T-helper 9 cell (primary cell): ENCODE data around the gene PTPRD.

ENCODE experiments used
- DNase-seq: peaks from one replicate; pipeline ENCODE4 v3.0.0-alpha.2; 2020

Gene PTPRD

DNA sequence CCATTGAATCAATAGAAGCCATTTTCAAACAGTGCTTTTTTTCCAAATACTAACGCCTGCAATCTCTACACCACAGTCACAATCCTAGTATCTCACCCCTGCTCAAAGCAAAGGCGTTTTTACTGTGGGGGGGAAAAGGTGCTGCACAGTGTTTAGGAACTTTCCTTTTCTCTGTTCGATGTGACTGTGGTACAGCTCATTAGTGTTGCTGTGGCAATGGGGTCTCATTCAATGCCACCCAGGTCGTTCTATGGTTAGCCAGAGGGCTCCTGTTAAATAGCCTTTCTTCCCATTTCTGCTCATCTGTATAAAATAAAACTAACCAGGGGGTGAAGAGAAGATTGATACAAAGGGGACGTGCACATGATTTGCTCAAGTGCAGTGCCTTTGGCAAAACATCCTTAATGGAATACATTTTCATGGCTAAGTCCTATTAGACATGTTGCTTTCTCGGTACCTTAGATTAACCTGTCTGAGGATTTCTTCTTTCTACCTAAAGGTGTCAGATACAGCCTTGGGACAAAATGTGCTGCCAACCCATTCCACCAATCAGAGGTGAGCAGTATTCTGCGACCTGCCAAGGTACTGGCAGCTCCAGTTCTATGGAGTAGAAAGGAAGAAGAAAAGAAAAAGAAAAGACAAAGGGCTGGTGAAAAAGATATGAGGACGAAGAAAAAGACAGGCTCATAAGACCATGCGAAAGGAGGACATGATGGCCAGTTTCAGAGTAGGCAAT lies 2161.8 kb downstream of the PTPRD start:
- DNase-seq, result no peak

DNA sequence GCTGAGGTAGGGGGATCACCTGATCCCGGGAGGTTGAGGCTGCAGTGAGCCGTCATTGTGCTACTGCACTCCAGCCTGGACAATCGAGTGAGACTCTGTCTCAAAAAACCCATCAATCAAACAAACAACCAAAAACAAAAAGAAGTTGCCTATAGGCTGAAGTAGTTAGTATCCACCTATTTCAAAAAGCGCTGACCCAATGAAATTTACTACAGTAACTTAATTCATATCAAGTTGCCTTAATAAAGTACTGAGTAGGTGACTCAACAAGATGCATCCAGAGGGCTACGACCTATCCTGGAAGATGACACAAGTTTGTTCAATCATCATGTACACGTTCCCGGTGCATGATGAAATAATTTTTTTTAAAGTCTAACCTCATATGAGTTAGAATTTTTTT lies 2164.6 kb downstream of the PTPRD start:
- no peak for DNase-seq

DNA sequence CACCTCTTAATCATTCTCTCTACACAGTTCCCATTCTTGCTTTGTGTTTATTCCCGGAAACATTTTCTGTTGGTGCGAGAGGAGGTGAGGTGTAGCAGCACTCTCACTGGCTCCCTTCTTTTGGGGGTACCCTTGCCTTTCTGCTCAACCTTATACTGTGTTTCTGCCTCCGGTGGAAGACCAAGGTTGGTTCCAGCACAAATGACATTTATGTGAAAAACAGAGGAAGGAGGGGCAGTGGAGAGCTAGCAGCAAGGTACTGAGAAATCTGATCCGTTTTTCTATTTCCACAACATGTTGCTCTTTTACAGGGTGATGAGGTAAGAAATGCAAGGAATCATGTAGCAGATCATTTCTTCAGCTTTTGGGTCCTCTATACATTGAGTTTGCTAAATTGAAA lies 2165.2 kb downstream of the PTPRD start:
- no peak for DNase-seq

DNA sequence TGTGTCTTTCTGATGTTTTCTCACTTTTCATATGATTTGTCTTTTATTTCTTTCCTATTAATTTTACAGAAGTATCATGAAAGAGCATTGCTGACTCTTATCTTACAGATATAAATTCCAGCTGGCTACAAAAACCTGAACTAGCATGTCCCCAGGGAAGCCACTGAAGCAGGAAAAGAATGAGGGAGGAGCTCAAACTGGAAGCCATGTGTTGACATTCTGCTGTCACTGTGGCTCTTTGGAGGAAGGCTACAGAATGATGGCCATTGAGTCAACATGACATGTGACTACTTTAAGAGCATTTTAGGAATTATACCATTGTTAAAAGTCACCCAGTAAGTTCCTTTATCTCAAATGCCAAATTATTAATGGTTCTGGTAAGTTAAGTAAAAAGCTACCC lies 2174.9 kb downstream of the PTPRD start:
- DNase-seq, result no peak

DNA sequence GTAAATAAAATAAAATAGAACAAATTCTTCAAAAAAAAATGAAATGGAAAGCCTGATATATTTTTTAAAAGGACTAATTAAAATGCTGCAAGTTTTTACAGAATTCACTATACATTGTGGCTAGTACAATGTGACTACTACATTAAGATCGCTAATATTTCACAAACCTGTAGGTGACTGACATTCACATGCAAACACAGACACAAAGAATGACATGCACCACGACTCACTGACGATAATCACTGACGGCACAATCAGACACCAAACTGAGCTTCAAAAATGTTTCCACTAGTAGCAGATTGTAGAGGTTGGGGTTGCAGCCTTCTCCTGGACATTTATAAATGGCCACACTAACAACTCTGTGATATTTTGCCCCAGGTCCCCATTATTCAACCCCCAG lies 2175.5 kb downstream of the PTPRD start:
- no peak for DNase-seq

DNA sequence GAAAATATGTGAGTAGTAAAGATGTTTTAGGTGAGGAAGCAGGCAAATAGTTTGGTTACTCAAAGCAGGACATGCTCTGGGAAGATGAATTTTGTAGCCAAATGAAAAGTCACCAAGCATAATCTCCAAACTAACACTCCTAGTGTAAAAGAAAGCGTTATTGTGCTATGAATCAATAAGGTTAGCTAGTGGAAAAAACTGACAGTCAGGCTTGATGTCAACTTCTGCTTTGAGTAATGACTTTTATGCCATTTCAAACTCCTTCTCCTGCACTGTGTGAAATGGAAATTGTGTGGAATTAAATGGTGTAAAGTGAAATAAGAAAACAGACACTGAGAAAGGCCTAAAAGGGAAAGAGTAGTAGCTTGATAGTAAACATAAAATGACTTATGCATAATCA lies 2176.0 kb downstream of the PTPRD start:
- no peak for DNase-seq

DNA sequence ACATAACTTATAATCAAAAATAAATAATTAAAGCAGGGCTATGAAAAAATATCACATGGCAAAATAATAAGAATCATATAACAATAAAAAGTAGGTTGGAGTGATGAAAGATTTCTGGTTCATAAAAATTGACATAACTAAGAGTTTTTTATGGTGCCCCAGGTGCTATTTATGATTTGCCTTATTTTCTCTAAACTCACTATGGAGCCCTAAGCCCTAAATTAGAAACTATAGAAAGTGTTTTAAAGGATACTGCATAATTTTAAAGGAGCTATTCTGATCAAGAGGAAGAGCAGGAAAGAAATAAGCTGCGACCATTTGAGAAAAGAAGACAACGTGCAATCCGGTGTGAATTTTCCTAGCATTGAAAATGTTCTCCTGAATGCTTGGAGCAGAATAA lies 2178.2 kb downstream of the PTPRD start:
- no peak for DNase-seq

DNA sequence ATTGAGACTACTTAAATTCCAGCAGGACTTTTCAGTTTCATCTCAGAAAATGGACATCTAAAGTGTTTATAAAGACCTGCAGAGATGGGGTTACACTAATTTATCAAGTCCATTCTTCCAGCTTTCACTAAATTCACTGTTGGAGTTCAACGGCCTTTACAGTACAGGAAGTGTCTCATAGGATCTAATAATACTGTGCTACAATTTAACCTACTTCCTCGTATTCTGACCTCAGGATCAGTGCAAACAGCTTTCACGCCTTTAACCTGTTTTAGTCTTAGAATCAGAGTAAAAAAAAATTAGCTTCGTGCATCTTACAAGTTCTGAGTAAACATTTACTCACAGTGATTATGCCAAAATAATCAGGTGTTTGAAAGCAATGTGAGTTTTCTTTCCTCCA lies 2180.6 kb downstream of the PTPRD start:
- no peak for DNase-seq

DNA sequence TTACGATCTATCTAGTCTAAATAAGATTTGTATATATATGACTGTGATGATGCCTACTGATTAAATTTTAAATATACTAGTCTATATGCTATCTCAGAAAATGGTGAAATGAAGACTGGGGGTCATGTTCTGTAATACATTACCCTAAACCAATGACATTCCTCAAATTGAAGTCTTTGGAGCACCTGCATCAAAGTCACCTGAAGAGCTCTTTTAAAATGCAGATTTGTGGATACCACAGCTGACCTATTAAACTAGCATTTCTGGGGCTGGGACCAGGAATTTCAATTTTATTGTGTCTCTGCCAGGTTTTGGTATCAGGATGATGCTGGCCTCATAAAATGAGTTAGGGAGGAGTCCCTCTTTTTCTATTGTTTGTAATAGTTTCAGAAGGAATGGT lies 2181.3 kb downstream of the PTPRD start:
- DNase-seq, result no peak

DNA sequence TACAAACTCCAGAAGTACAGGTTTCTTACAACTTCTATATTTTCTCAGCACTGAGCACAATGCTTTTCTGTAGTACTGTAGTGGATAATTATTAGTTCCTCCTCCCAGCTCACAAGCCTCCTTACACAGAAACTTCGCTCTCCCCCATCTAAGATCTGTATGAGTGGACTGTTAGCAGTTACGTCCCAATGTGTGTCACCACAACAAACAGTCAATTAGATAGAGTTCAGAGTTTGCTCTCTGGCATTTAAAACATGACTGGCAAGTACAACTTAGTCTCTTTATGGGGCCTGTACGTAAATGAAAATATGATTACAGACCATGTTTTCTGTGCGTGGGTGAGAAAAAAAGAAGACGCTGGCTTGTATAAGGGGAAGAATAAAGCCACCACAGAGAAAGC lies 2181.9 kb downstream of the PTPRD start:
- no peak for DNase-seq

DNA sequence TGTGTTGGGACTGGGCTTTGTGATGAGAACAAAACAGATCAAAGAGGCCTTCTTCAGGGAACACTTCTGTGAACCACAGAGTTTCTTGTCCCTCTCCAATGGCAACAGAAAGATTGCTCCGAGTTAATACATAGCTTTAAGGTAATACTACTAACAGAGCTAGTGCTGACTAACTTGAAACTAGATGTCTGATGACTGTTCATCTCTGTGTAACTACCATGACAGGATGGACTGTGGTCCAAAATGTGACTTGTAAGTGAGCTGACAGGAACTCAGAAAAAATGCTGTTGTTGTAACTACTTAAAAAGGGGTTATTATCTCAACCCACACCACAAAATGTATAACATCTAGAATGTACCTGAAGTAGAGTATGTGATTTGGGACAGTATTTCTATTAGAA lies 2183.0 kb downstream of the PTPRD start:
- DNase-seq, result no peak

DNA sequence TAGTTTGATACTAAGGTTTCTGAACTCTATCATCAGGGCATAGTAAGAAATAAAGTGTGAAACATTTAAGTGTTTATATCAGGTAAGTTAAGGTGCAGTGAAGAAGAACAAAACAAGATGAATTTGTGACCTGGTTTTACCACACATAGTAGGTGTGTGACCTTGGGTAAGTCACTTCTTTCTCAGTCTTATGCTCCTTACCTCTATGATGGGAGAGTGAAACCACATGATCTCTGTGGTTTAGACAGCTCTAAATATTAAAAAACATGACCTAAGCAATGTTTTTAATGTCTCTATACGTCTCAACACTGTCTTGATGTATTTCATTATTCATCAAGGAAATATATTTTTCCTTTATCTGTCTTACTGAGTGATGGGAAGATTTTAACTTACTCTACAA lies 2183.6 kb downstream of the PTPRD start:
- no peak for DNase-seq

DNA sequence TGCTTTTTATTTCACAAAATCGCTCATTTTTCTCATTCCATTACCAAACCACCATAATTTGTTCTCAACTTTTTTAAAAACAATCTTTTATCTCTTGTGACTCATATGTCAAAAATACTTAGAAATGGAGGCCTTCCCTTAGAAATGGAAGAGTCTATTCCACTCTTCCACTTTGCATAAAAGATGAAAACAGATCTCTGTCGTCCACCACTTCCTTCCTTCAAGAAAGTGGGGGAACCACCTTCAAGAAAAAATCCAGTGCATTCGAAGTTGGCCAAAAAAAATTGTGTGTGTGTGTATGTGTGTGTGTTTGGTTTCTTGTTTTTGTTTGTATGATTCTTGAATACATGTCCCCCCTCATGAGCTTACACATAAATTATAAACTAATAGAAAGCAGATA lies 2184.4 kb downstream of the PTPRD start:
- DNase-seq, result no peak

DNA sequence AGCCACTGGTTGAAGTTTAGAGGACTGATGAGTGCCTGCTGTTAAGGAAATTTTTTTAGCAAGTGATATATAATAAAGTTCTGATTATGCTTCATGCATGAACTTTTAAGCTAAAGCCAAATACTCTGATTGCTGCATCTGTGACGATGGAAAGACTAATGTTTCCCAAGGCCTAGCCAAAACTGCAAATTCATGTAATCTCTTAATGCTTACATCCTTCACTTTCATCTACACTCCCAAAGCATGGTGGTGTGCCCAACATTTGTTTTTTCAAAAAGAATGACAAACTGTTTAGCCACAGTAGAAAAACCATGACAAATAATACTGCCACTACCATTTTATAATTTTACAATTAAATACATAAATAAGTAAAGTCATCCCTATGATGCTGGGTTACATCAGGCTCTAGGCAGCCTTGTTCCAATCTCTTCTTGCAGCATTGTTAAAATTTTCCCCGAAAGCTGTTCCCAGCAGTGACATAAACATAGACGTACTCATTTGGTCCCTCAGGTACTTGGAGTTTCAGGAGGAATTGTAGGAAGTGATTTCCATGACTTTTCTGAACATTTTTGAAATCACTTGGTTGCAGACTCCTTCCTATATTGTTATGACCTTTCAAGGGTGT lies 2187.9 kb downstream of the PTPRD start:
- DNase-seq, result no peak

DNA sequence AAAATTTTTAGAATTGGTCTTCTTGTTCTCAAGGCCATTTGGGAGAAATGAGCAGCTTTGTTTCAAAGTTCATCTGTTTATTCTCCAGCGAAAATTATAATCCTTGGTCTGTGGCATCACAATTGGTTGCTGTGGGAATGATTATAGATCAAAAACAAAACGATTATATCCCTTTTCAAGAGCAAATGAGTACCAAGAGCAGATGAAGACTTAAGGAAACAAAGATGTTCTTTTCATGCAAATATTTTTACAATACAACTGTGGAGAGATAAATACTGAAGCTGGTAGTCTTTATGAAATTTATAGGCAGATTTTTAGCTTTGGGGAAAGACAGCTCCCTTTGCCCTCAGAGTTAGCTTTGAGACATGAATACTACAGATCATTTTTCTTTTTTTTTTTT lies 2192.4 kb downstream of the PTPRD start:
- no peak for DNase-seq

DNA sequence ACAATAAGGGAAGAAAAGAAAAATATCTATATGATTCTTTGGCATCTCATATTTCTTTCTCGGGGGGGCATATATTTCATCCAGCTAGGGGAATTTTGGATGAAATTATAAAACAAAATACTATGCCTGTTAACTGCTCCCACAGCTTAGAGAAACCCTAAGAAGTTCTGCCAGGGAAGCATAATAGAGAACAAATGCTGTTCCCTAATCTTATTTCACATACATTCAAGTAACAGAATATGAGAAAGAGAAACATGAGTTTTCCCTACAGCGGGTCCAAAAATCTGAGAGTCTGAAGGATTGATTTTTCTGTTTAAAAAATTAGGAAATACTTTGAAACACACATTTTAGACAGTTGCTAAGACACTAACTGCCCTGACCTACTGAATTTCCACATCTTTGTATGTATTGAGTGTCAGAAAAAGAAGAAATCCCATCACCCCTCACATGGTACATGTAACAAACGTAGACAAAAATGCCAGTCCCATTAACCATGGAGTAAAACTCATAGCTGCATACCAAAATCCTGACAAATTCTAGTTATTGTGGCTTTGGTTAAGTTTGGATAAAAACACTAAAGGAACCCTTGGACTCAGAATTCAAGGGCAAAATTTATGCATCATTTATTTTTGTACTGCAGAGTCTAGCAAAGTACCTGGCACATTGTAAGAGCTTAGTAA lies 2193.1 kb downstream of the PTPRD start:
- no peak for DNase-seq

DNA sequence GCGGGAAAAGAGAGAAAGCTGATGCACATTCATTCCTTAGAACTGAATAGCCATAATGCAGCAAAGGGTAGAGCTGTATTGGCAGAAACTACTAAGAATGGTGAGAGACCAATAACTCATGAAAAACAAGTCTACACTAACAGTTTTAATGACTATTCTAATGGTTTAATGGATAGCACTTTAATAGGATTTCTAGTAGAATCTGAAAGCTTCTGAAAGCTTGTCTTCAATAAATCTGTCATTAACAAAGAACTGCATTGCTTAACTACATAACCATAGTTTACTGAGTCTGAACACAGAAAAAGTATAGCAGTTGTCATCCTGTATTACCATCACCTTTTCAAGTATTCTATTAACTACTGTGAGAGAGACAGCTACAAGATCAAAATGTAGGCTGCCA lies 2195.5 kb downstream of the PTPRD start:
- DNase-seq, result no peak

DNA sequence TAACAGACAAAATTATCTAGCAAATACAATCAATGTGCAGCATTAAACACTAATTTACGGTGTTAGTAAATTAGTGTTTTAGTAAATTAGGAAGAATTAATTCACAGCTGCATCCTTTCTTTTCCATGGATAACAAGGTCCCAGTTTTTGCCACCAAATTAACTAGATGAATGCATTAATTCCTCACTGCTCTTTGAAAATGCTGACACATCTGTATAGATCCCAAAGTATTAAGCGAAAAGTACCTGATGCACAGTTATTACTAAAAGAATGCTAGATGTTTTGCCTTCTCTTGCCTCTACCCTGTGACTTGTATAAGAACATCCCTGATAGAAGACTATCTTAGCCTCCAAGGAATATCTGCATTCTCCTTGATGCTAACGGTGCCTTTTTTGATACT lies 2200.5 kb downstream of the PTPRD start:
- no peak for DNase-seq

DNA sequence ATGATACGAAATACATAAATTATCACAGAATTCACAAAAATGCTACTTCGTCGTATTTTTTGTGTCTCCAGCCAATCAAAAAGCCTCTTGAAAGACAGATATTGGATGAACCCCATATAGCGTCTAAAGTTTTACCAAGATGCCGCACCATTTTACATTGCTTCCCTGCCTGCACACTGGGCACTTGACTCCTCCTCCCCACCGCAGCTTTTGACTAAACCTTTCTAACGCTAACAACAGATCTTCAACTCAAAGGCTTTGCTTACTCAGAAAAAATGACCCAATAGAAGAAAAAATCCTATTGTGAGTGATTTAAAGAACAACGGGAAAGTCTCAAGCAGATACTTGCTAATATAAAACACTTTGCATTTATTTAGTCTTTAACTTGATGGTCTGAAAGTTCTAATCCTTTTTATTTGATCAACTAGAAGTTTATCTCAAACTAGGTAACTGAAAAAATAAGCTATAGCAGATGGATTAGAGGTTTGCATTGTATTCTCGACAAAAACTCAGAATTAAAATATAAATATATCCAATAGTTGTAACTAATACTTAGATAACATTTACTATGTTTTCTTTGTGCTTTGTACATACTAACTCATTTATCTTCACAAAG lies 2204.1 kb downstream of the PTPRD start:
- no peak for DNase-seq

DNA sequence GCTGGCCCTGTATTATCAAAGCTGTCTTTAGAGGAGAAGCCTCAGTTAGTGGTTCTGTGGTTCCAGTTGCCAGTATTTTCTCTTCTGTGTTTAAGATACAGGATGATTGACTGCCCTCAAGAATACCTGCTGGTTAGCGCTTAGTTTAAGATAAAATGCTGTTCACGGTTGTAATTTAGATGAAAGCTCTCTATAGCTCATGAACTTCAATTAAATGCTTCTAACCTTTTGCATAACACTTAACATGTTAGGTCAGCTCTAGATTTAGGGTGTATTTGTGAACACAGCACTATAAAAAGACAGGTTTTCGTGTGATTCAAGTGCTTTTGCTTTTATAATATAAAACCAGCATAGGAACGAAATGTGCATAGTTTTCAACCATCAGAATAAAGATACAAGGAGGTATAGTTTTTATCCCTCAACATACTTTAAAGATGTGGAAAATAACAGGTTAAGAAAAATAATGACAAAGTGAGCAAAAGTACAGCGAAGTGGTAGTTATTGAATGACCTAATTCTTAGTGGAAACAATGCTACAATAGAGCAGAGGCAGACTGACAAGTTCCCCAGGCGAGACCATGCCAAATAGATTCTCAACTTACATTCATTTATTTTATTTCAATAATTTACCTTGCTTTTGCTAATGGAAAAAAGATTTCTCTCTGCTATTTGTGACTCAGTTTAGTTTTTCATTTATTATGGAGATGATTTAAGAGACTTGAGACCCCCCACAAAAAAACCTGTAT lies 2210.7 kb downstream of the PTPRD start:
- no peak for DNase-seq

DNA sequence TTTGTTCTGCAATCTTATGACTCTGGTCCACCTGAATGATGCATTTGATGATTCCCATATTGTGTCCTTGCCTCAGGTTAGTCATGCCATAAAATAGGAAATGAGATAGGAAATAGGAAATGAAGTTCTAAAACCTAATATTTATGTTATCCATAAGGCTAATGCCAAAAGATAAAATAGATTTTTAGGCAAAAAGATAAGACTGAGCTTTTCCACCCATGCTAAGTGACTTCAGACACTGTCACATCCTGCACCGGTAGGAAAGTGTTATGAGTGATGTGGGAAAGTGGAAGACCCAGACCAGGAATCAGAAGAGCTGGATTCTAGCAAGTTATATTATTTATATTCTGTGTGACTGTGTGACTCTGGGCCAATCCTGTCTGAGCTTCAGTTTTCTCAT lies 2212.4 kb downstream of the PTPRD start:
- DNase-seq, result no peak

DNA sequence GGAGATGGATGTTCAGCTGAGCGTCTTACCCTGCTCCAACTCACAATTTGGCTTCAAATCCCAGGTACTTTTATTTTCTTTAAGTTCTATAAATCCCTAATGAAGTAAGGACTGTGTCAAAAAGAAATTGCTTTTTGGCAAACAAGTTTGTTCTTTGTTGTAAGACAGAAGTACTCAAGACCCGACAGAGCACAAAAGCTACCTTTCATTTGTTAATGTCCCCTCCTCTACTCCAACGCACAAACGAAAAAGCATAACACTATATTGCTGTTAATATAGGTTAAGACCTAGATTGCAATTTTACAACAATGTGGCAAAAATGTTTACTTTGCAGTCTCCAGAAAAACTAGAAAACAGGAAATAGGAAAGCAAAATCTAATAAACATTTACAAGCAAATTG lies 2217.8 kb downstream of the PTPRD start:
- DNase-seq, result no peak

DNA sequence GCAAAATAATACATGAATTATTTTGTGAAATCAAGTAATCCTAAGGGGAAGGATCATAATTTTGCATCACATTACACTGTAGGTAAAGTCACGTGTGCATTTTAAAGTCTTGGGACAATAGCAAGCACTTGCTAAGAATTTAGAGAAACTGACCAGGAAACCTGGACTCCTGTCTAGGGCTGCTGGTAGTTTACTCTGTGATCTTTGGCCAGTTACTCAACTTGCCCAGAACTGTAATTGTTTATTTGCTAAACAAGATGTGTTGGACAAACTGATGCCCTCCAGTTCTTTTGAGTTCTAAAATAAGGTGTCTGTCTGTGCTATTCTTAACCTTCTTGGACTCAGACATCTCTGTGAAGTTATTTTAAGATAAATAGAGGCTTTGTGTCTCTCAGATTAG lies 2218.5 kb downstream of the PTPRD start:
- DNase-seq, result no peak
